CMK (cell line): ENCODE measurements around the gene KLHDC7B.

ENCODE experiments used
- DNase-seq: peaks from one replicate; pipeline ENCODE4 v3.0.0-alpha.2; 2010; ENCODE audit warnings: low read depth

The KLHDC7B gene

GRCh38 chr22:50573491-50574382, 28.0 kb downstream of the KLHDC7B start:
- DNase-seq = no peak

DNA sequence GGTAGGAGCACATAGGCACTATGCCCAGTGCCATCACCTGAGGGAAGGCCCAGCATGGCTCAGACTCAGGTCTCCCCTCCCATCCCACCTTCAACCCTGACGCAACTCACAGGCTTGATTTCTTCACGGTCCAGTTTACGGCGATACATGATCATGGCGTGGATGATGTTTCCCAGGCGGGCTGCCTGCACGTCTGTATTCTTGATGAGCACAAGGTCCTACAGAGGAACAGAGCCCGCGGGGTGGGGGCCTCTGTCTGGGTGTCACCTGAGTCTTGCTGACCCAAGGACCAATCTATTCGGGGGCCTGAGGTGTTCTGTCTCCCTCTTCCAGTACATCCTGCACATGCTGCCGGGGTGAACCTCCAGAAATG, 28.7 kb downstream of the KLHDC7B start:
- DNase-seq = no peak

DNA sequence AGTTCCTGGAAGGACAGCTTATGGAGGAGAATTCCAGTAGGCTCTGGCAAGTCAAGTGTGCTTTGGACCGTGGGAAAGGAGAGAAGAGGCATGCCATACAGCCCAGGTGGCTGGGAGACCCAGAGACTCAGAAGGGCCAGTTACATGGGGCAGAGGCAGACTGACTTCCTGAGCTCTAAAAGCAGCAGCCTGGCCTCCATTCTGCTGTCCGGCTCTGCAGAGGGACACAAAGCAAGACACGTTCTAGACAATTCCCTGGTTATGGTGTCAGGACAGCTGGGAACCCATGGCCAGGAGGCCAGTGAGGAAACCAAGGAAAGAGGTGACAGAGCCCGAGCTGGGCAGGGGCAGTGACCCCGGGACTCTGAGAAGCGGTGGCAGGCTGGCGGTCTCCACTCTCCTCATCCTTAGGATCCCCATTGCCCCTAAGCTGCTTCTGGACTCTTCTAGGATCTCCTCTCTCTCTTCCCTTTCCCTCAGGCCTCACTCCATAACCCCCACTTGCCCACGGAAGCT, 29.8 kb downstream of the KLHDC7B start:
- no peak for DNase-seq

- no peak for DNase-seq
Observed at GRCh38 chr22:50576070-50576469, 30.4 kb downstream of the KLHDC7B start.

- no peak for DNase-seq
Observed at GRCh38 chr22:50576806-50577696, 31.4 kb downstream of the KLHDC7B start.

GRCh38 chr22:50577697-50577986, 31.9 kb downstream of the KLHDC7B start:
- no peak for DNase-seq

GRCh38 chr22:50577987-50578775, 32.5 kb downstream of the KLHDC7B start, which contains the start of gene CPT1B:
CPT1B (minus strand) TSS chr22:50578427; CDS start chr22:50577915, 512 bp downstream.
- DNase-seq = no peak

- no peak for DNase-seq
Observed at GRCh38 chr22:50578776-50579310, 33.1 kb downstream of the KLHDC7B start.

- DNase-seq = no peak
Observed at GRCh38 chr22:50579752-50580151, 34.1 kb downstream of the KLHDC7B start.

DNA sequence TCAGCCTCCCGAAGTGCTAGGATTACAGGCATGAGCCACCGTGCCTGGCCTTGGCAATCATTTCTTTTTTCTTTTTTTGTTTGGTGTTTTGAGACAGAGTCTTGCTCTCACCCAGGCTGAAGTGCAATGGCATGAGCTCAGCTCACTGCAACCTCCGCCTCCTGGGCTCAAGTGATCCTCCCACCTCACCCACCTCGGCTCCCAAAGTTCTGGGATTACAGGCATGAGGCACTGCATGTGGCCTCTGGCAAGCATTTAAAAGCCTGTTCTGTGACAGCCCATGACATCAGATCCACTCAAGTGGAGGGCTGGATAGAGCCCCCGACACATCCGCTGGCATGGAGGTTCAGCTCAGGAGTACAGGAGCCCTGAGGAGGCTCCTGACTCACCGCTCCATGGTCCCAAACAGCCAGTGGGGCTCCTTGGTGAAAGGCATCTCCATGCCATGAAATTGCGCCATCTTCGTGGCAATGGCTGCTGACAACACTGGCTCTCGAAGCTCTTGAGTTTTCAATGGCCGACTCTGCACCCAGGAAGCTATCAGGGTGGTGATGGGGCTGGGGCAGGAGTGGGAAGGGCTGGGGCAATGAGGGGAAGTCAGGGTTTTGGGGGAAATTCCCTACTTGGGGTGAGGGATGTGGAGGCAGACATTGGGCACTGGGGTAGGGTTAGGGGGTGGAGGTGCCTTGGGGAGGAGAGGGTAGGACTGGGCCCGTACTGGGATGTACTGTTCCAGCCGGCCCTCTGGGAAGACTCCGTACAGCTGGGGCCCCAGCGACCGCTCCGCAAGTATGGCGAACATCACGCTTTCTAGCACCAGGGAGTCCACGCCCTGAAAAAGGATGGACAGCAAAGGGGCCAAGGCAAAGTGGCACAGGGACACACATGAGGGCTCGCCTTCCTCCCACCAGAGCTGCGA, 35.6 kb downstream of the KLHDC7B start:
- DNase-seq = no peak

DNA sequence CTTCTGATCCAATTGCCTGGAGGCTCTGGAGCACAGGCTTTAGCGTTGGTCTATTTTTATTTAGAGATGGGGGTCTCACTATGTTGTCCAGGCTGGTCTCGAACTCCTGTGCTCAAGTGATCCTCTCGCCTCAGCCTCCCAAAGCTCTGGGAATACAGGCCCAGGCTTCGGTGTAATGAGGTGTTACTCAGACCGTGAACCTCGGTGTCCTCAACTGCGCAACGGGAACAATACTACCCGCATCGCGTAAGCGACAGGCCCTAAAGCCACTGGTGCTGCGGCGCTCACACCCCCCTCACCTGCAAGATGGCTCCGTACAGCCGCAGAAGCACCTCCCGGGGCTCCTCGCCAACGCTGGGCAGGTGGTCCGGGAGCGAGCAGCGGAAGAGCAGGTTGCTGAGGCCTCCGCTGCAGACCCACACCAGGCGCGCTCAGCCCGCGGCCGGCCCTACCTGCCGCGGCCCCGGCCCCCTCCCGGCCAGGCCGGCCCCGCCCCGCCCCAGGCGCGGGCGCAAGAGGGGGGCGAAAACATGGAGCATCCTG, 36.3 kb downstream of the KLHDC7B start:
- no peak for DNase-seq

- peak; percentile 82 for DNase-seq
Observed at GRCh38 chr22:50582493-50583293, 37.0 kb downstream of the KLHDC7B start, which contains the start of gene CHKB. CHKB (minus strand) TSS chr22:50582849; CDS start chr22:50582781, 68 bp downstream.

DNA sequence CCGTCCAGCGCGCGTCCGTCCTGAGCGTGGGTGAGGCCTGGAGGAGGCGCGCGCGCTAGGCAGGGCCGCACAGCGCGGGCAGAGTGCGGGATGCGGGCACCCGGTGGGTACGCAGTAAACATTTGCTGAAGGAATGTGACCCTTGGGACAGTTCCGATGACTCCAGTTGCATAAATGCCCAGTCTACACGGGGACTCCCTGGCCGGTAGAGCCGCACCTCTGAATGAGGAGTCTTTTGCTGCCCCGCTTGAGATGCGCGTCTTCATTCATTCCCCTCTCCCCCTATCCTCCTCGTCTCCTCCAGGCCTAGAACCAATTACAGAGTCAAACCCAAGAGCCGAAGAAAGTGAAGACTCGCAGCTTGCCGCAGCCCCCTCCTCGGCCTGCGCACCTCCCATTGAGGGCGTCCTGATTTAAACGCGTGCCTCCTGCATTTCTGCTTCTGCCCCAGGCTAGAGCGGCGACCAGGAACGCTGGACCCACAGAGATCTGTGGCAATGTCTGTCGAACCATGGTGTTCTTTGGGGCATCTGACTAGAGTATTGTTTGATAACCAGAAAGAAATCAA, 37.7 kb downstream of the KLHDC7B start:
- no peak for DNase-seq

DNA sequence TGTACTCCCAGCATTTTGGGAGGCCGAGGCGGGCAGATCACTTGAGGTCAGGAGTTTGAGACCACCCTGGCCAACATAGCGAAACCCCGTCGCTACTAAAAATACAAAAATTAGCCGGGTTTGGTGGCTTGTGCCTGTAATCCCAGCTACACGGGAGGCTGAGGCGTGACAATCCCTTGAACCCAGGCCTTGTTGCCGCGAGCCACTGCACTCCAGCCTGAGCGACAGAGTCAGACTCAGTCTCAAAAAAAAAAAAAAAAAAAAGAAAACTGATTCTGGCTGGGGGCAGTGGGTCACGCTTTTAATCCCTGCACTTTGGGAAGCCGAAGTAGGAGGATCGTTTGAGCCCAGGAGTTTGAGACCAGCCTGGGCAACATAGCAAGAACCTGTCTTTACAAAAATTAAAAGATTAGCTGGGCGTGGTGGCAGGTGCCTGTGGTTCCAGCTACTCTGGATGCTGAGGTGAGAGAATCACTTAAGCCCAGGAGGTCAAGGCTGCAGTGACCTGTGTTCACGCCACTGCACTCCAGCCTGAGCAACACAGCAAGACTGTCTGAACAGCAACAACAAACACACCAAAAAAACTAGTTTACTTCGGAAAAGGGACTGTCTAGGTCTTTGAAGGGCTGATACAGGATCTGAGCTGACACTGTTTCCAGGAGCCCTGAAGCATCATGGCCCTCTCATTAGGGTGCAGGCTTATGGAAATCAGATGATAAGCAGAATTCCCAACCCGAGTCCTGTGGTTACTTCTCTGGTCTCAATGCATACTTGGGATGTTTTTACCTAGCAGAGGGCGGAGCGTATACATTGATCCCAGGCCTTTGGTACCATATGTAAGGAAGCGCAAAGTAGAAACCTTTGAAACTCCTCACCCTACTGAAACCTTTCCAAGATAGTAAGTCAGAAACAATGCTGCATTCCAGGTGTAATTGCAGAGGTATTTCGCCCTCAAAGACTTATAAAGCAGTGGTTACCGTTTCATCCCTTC, 38.7 kb downstream of the KLHDC7B start:
- no peak for DNase-seq

DNA sequence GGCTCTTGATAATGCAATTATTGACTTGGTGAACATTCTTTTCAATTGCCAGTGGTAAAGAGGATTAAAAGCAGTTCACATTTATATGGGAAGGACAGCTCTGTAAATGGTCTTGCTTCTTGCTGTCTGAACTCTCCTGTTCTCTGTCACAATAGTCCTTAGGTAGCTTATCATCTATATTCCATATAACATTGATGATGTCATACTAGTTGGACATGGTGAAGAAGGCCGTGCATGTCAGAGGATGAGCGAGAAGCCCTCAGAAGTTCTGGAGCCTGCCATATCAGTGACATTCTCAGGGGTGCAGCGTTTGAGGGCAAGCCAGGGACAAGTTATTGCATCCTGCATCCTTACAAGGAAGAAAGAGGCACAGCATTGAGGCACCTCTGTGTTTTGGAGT, 39.5 kb downstream of the KLHDC7B start:
- no peak for DNase-seq

DNA sequence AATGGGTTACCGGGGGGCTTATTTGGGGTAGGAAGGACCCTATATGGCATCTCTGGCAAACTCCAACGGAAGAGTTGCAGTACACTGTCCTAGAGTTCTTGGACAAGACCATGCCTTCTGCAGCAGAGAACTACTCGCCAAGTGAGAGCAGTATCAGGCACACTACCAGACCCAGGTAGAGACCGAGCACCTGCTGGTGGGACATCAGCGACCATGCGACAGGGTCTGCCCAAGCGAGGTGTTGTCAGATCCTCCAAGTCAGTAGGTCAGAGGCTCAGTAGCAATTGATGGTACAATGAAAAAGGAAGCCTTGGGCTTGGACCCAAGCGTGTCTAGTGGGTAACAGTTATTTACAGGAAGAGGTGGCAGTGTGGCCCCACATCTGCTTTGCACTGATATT, 40.1 kb downstream of the KLHDC7B start:
- DNase-seq = no peak

DNA sequence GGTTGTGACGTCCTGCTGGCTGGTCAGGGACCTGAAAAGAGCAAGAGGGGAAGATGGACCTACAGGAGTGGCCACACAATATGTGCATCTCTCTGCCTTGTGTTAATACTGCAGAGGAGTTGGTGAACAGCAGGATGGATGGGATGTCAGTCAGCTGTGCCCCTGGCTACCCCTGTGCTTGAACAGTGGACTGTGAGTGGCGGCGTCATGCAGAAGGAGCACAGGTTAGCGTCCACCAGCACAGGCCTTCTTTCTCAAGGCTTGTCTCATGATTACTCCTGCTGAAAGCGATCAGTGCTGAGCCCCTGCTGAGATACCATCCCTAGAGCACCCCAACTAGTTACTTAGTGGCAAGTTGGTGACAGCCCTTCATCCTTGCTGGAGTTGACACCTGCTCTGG, 40.7 kb downstream of the KLHDC7B start:
- no peak for DNase-seq

GRCh38 chr22:50587407-50587806, 41.7 kb downstream of the KLHDC7B start:
- no peak for DNase-seq
